Erythroblast (primary cell): ENCODE data around the gene ST6GALNAC4.

ENCODE experiments used
- DNase-seq, 2 experiments: peaks; one replicate each; lab custom pipeline; 2025; lab: John Stamatoyannopoulos, UW
- GATA1 ChIP-seq: IDR thresholded peaks from 2 replicates; pipeline ENCODE4 v1.6.1; 2011; ENCODE audit warnings: low read depth, mild to moderate bottlenecking, control low read depth, low read length, moderate library complexity
- POLR2A ChIP-seq: IDR thresholded peaks from 2 replicates; pipeline ENCODE4 v1.6.1; 2011; ENCODE audit warnings: mild to moderate bottlenecking, low read length

Gene ST6GALNAC4

DNA sequence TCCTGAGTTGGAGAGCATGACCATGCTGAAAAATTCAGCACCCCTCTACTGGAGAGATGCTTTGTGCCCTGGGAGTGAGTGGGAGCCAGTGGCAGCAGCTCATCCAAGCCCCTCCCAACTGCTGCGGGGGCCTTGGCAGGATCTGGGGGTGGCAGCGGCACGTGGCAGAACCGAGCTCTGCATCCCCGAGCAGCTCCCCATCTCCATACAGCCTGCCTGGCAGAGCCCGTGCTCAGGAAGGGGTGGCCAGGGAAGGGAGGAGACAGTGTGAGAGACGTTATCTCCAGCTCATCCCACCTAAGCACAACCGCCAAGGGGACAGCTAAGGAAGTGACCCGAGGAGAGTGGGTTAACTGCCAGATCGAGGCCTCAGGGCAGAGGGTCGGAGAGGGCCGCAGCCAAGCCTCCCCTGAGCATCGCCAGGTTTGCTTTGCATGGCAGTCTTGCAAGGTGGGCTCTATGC, 38.0 kb upstream of the ST6GALNAC4 start:
- TF ChIP-seq GATA1 (no peak), POLR2A (no peak)
- no peak for DNase-seq

DNA sequence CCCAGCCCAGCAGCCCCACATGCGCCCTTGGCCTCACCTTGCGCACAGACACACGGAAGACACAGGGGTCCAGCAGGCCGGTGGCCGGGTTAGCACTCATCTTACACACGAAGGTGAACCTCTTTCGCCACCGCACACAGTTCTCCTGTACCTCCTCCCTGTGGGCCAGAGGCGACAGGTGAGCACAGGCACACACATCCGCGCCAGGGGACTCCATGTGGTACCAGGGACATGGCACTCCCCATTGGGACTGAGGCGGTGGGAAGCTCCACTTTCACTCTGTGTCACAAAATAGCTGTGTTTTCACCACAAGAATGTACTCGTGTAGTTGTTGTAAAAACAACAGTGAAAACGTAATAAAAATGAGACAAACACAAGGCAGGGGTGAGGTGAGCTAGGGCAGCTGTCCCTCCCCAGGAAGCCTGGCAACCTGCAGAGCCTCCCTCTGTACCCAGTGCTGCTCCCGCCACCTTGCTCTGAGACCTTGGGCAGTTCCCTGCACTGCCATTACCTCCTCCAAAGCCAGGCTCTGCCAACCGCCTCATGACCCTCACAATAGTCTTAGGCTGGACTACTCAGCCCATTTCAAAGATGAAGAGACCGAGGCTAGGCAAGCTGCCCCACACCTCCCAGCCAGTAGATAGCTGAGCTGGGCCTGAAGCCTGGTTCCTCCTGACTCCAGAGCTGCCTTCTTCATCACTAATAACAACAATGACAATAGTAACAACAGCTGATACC, 37.1 kb upstream of the ST6GALNAC4 start:
- no peak for DNase-seq
- TF ChIP-seq GATA1 = no peak
- no peak for TF ChIP-seq POLR2A

DNA sequence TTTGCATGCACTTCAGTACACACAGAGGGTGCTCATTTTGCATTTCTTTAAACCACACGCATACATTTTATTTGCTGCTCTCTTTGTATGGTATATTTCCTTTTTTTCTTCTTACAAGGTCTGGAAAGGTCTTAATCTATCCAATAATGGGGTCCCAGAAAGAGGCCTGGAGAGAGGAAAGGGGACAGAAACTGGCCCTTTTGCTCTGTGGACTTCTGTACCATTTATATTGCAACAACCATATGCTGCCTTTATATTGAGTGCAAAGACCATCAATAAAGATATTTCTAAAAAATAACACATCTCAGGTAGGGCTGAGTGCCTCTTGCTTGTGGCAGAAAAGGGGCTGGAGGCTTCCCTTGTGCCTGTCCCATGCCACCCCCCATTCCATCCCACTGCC, 36.3 kb upstream of the ST6GALNAC4 start:
- TF ChIP-seq POLR2A (no peak), GATA1 (no peak)
- no peak for DNase-seq

DNA sequence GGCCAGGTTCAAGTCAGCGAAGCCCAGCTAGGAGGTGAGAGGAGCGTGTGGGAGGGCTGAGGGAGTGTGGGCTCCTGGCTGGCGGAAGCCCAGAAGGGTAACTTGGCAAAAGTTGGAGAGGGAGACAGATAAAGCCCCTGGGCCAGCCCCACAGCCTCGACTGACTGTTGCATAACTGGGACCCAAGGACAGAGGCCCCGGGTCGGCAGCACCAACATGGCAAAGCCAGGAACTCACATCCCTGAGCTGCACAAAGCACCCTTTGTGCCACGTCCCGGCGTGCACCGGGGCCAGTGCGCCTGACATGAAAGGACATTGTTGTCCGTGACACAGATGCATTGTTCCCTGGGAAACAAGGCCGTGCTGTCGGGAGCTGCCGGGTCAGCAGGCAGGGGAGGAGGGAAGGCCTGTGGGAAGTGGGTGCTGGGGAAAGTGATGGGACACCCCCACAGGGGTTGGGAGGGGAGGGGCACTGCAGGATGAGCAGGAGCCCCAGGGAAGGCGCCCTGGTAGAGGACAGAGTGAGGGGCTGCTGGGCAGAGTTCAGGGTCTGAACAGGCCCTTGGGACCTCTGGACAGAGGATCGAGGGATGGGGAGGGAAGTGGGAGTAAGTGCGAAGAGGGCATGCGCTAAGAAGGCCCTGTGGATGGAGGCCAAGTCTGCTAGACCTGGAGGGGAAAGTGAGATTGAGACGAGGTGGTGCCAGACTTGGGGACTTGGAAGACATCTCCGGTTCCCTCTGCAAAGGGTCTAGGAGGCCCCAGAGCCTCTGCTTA, 33.9 kb upstream of the ST6GALNAC4 start:
- no peak for DNase-seq

DNA sequence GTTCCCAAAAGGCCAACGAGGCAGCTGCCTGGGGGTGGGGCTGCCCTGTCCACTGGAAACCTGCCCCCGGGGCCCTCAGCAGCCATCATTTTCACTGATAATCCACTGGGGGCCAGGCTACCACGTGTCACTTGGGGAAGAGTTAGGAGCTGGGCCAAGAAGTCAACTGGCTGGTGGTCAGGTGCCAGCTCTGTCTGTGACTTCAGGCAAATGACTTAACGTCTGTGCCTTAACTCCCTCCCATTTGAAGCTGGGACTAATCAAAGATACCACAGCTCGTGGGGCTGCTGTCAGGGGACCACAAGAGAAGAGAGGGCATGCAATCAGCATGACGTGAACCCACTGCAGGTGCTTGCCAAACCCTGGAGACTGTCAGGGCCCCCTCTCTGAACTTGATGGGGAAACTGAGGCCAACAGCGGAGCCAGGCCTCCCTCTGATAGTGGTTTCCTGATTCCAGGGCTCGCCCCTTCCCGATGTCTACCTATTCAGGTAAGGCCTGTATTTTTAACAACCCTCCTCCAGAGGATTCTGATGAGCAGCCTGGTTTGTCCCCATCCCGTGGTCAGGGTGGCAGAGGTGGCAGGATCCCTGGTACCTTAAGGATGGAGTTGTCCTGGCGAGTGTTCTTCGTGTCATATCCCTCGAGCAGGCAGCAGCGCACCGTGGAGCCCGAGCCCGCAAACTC, 33.1 kb upstream of the ST6GALNAC4 start:
- peak; percentile 72 to 76 for DNase-seq
- no peak for TF ChIP-seq POLR2A
- no peak for TF ChIP-seq GATA1

More for the DNA sequence above, 33.9 kb upstream of the ST6GALNAC4 start:
- no peak for TF ChIP-seq GATA1
- no peak for TF ChIP-seq POLR2A

DNA sequence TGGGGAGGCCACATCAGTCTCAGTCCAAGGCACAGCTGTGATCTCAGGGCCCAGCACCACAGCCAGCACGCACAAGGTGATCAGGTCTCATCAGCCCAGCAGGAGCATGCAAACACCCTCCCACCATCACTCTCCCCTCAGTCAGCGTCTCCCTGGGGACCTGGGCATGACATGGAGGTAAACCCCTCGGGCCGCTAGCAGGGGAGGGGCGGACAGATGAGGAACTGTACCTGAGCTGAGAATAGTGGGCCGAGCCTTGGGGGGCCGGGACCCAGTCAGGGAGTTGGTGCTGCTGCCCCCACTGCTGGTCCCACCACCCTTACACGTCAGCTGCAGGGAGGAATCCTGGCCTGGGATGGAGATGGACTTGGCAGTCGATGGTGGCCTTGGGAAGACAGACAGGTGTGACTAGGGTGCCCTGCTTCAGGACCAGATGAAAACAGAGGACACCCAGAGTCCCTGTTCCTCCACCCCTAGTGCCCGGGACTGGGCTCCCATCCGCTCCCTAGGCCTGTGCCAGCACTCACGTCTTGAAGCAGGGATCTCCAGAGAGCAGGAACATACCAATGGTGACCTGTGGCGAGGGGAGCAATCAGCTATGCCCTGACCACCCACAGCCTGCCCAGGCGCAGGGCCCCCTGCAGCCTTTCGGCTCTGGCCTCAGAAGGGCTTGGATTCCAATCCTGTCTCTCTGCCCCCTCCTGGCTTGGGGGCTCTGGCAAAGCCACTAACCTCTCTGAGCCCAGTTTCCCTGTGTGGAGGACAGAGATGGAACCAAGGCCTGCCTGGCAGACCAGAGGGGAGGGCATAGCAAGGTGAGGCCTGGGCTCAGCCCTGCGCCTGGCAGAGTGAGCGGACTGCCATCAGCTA, 31.2 kb upstream of the ST6GALNAC4 start:
- DNase-seq = no peak
- TF ChIP-seq POLR2A = no peak
- TF ChIP-seq GATA1 = no peak

DNA sequence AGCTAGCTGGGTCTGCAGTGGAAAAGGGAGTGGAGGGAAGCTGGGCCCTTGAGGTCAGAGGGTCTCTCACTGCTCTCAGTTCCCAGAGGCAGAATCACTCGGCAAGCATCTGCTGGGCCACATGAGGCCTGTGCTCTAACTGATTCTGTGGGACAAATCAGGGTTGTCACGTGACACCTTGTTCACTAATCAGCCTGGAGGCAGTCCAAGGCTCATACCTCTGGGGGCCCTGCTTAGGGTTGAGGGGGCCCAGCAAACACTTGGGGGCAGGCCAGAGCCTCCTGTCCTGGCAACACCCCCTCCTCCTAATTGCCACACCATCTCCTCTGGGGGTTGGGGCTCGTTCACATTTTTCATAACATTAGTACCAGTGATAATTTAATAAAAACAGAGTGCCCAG, 29.9 kb upstream of the ST6GALNAC4 start:
- DNase-seq = peak; percentile 16 to 39
- TF ChIP-seq POLR2A (no peak), GATA1 (no peak)

DNA sequence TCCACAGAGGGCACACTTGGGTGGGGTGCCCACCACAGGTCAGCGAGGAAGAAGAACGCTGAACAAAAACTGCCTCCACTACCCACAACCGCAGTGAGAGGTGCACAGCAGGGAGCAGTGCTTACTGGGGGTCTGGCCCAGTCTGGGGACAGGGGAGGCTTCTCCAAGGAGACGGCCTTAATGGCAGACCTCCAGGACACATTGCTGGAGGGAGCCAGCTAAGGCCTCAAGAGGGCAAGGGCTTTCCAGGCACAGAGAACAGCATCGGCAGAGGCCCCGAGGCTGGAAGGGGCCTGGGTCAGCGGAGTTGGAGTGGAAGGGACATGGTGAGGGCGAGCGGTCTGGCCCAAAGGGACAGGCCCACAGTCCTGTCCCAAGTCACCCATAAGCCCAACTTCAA, 29.1 kb upstream of the ST6GALNAC4 start:
- no peak for TF ChIP-seq GATA1
- TF ChIP-seq POLR2A = no peak
- no peak for DNase-seq

DNA sequence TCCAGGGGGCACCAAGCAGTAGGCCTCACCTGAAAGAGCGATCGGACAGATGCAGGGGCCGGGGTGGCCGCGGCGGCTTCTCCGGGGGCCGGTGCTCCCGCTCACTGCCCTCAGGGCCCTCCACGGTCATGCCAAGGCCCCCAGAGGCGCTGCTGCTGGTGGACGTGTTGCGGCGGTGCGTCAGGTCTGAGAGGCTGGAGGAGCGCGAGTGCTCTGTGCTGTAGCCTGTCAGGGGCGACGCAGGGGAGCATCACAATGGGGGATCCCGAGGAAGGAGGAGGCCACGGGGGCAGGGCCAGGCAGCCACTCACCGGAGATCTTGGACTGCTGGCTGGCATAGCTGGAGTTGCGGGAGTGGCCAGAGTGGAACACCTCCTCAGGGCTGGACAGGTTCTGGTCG, 28.5 kb upstream of the ST6GALNAC4 start:
- no peak for TF ChIP-seq GATA1
- no peak for TF ChIP-seq POLR2A
- no peak for DNase-seq

DNA sequence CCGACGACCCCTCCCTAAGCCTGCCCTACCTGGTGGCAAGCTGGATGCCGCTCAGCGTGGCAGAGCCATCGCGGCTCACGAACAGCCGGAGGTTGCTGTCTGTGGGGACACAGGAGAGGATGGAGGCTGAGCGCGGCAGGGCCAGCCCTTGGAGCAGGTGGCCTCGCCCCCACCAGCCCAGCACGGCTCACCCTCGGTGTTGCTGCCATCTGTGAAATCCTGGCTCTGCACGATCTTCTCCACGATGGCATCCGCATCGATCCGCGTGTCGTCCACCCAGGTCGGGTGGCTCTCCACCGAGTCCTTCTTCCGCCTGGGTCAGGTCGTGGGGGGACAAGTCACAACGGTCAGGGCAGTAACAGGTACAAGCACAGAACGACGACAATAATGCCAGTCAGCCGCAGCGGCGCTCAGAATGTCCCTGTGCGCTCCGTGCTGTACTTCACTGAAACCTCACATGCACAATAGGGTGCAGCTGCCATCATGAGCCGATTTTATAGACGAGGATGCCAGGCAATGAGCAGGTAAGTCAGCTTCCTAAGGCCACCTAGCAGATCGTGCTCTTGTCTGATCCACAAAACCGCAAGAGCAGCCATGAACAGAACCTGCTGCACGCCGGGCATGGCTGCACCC, 27.9 kb upstream of the ST6GALNAC4 start:
- no peak for TF ChIP-seq POLR2A
- TF ChIP-seq GATA1 = no peak
- DNase-seq = no peak

DNA sequence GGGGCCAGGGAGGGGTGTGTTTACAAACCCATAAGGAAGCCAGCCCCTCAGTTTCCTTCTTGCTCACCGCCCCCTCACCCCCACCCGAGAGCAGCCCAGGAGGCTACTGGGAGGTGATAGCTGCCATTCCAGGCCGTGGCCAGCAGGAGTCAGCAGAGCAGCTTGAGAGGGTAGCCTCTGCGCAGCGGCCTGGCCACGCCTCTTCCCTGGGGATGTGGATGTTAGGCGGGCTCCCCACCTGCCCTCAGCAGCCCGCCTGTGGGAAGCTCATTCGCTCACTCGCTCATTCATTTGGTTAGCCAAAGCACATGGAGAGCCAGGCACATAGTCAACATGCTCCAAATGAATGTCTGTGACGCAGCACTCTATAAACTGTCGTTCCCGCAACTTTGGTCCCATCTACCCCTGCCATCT, 26.9 kb upstream of the ST6GALNAC4 start:
- peak; percentile 79 to 88 for DNase-seq
- TF ChIP-seq GATA1 (no peak), POLR2A (no peak)

DNA sequence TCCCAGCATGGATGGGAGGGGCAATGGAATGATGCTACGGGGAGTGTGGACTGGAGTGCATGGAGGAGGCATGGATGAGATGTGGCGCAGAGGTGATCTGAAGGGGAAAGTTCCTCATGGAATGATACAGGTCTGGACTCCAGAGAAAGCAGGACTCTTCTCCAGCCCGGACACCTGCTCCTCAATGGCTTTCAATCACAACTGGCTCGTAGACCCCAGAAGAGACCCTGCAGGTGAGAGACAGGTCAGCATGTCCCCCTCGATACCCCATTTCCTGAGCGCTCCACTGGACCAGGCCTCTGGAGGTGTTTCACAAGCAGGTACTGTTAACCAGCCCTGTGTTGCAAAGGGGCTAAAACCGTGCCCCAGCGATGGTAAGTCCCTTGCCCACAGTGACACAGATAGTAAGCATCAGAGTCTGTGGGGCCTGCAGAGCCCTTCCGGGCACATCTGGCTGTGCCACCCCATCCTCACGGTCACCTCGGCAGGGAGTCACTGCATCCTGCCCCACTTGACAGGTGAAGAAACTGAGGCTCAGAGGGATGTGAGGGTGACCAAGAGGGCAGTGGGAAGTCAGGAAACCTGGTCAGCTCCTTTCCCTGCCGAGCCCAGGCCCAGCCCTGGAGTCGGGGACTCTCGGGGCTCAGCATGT, 26.3 kb upstream of the ST6GALNAC4 start:
- no peak for DNase-seq
- TF ChIP-seq POLR2A (no peak), GATA1 (no peak)
